PFSK-1 (cell line): Measurements from ENCODE around the gene CDC42BPB.

Experiments used
- TAF1 ChIP-seq: IDR thresholded peaks from 2 replicates; pipeline ENCODE4 v1.6.1; 2012; ENCODE audit warnings: low read length, control low read depth, borderline replicate concordance; ENCODE audit not compliant: insufficient read depth
- TF ChIP-seq, protein P1 (sequence below), 2 experiments: IDR thresholded peaks; 2 replicates each; pipeline versions ENCODE4 v1.6.1 to v1.8.0; 2011 to 2012; ENCODE audit warnings: low read depth in 2 of 2, low read length in 2 of 2, control low read depth in 1 of 2, inconsistent platforms in 1 of 2, mild to moderate bottlenecking in 1 of 2, moderate library complexity in 1 of 2; ENCODE audit not compliant: insufficient read depth in 1 of 2

DNA sequence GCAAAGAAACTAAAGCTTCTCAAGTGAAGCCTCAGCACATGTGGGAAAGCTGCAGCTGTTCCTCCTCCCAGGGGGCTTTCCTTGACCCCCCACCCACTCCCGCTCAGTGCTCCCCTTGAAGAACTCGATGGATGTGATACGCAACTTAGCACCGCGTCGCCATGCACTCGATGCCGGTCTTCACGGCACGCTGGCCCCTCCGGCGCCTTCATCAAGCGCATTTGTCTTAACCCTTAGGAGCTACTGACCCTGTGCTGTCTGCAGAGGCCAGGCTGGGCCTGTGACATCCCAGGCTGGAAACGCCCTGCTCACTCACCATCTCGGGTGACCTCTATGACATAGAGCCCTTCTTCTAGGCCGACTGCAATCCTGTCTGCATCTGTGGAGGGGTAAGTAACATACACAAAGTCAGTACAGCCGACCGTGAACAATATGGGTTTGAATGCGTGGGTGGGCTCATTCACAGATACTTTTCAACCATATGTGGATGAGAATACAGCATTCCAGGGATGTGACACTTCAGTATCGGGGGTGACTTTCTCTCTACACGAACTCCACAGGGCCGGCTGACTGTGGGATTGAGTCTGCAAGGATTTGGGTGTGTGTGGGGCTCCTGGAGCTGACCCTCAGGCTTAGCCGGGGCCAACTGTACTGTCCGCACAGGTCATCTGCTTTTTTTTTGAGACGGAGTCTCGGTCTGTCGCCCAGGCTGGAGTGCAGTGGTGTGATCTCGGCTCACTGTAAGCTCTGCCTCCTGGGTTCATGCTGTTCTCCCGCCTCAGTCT is 111.8 kb downstream of the CDC42BPB start:
- TF ChIP-seq TAF1 = no peak
- TF ChIP-seq, protein P1, sequence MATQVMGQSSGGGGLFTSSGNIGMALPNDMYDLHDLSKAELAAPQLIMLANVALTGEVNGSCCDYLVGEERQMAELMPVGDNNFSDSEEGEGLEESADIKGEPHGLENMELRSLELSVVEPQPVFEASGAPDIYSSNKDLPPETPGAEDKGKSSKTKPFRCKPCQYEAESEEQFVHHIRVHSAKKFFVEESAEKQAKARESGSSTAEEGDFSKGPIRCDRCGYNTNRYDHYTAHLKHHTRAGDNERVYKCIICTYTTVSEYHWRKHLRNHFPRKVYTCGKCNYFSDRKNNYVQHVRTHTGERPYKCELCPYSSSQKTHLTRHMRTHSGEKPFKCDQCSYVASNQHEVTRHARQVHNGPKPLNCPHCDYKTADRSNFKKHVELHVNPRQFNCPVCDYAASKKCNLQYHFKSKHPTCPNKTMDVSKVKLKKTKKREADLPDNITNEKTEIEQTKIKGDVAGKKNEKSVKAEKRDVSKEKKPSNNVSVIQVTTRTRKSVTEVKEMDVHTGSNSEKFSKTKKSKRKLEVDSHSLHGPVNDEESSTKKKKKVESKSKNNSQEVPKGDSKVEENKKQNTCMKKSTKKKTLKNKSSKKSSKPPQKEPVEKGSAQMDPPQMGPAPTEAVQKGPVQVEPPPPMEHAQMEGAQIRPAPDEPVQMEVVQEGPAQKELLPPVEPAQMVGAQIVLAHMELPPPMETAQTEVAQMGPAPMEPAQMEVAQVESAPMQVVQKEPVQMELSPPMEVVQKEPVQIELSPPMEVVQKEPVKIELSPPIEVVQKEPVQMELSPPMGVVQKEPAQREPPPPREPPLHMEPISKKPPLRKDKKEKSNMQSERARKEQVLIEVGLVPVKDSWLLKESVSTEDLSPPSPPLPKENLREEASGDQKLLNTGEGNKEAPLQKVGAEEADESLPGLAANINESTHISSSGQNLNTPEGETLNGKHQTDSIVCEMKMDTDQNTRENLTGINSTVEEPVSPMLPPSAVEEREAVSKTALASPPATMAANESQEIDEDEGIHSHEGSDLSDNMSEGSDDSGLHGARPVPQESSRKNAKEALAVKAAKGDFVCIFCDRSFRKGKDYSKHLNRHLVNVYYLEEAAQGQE (IDR thresholded peaks at IDR 0.05; ENCODE audit: insufficient read depth in 1 of 2, low read depth in 2 of 2, low read length in 2 of 2) = no peak
